Activated T-cell treated with anti-CD3 and anti-CD28 coated beads, Interleukin-2, amount 50 U/mL, for 4 hours (primary cell): ENCODE data around the gene IFT122. TPM values are rescaled to one million over a fixed set of nuclear protein-coding genes. Genes with fewer than 3 reads are reported as not detected.

Experiments
- ATAC-seq, 2 donors: fragments of 200-7000 bp; cut with Tn5 transposase; one replicate each; pipeline ENCODE4 v1.10.0; 2021
- DNase-seq: peaks from one replicate; pipeline ENCODE4 v3.0.0-alpha.2; 2020
- H3K27me3 Mint-ChIP-seq: one replicate; pipeline ENCODE4 v1.8.0; 2021; ENCODE audit warnings: low read depth, mixed read lengths
- H3K36me3 Mint-ChIP-seq: one replicate; pipeline ENCODE4 v1.8.0; 2022; ENCODE audit warnings: mixed read lengths; ENCODE audit not compliant: insufficient read depth
- H3K4me1 Mint-ChIP-seq: one replicate; pipeline ENCODE4 v1.8.0; 2021; ENCODE audit warnings: low read depth, mixed read lengths
- H3K4me3 Mint-ChIP-seq: one replicate; pipeline ENCODE4 v1.8.0; 2021; ENCODE audit warnings: mild to moderate bottlenecking, moderate library complexity, mixed read lengths
- H3K9me3 Mint-ChIP-seq: one replicate; pipeline ENCODE4 v1.8.0; 2021; ENCODE audit warnings: mixed read lengths
- total RNA-seq, 3 donors: library from RNA; stranded (reverse); gene quantifications; one replicate each; pipeline ENCODE4 v1.2.1, GENCODE V29; 2021

The IFT122 gene
- total RNA-seq, 3 donors from 2014 or later, result 8.7 to 9.7 (median 8.9) TPM

DNA sequence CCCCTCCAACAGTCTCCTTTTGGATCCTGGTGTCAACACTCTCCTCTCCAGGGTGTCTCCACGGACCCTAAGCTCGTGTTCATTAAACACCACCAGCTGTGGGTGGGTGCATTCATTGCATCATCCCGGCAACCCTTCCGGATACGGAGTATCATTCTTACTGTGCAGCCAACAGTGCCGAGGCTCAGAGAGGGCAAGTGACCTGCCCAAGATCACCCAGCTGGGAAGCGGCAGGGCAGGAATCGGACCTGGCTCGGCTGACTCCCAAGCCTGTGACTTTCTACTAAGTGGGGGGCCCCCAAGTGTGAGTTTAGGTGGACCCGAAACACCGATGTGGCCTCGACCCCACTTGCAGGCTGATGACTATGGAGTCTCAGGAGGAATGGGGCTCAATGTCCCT lies 123.3 kb downstream of the IFT122 start:
- Mint-ChIP-seq H3K27me3 (no peaks in the 10 kb centered on the region), H3K36me3 (no peaks in the 10 kb centered on the region), H3K9me3 (no peaks in the 10 kb centered on the region), H3K4me1 (peaks cover 4% of the 10 kb centered on the region), H3K4me3 (no peak overlapping the region)
- DNase-seq (no peak), ATAC-seq (no peak)

DNA sequence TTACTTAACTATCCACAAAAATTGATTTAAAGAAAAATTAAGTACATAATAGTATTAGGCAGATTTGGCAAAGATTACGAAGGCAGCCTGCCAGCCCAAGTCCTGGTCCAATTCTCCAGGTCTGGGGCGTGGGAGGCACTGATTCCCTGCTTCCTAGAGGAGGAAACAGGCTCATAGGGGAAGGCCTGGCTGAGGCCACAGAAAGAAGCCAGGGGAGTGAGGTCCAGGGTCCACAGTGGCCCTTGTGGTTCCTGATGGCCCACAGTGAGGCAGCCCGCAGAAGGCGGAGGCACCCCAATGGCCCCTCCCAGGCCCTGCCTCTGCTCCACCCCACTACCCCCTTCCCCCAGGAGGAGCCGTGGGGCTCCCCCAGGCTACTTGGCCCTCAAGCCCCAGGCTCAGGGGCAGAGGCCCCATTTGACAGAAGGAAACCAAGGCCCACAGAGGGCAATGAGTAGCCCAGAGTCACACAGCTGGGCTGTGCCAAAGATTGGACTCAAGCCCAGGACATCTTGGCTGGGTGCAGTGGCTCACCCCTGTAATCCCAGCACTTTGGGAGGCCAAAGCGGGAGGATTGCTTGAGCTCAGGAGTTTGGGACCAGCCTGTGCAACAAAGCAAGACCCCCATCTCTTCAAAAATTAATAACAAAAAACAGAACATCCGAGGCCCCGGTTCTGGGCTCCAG lies 124.0 kb downstream of the IFT122 start:
- no peaks in the 10 kb centered on the region for H3K36me3 Mint-ChIP-seq
- peaks cover 3% of the 10 kb centered on the region for H3K4me1 Mint-ChIP-seq
- ATAC-seq (no peak), DNase-seq (no peak)
- H3K9me3 Mint-ChIP-seq, result no peaks in the 10 kb centered on the region
- no peak overlapping the region for H3K4me3 Mint-ChIP-seq
- no peaks in the 10 kb centered on the region for H3K27me3 Mint-ChIP-seq

DNA sequence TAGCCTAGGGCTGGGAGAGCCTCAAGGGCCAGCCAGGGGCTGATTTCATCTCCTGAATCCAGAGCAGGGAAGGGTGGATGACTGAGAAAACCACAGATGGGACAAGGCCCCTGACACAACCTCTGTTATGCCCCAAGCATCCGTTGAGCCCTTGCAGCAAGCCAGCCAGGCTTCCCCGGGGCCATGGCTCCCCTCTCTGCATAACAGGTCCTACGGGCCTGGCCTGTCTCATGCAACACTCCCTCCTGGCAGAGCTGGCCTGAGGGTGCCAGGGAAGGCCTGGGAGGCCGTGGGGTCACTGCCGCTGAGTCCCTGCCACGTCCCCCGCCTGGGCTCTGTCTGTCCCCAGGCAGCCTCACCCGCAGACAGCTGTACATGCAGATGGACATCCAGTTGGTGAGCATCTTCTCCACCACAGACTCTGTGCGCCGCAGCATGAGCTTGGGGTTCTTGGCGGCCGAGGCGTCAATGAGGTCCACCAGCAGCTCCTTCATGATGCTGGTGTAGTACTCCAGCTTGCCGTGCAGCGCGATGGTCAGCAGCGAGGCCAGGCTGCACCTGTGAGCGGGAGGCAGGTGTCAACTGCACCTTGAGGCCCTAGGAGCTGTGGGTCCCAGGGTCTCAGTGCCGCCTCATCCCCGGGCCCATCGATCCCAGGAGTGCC lies 125.1 kb downstream of the IFT122 start:
- no peaks in the 10 kb centered on the region for H3K9me3 Mint-ChIP-seq
- H3K27me3 Mint-ChIP-seq, result no peaks in the 10 kb centered on the region
- peaks cover 3% of the 10 kb centered on the region for H3K4me1 Mint-ChIP-seq
- DNase-seq (no peak), ATAC-seq (no peak)
- H3K36me3 Mint-ChIP-seq, result no peaks in the 10 kb centered on the region
- H3K4me3 Mint-ChIP-seq, result no peak overlapping the region

DNA sequence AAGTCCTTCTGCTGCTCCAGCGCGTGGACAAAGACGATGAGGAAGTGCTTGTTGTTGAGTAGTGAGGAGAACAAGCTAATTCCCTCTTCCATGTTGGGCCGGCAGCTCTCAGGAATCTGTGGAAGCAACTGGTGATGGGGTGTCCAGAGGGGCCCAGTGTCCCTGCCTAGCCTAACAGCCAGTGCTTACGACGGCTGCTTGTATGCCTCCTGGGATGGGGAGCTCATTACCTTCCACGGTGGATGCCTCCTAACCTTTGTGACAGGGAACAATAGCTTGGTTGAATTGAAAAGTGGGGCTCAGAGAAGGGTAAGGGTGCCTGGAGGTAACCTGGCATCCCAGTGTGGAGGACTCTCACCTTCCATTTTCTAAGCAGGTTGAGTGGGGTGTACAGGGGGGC lies 125.9 kb downstream of the IFT122 start:
- Mint-ChIP-seq H3K36me3 (no peaks in the 10 kb centered on the region), H3K27me3 (no peaks in the 10 kb centered on the region), H3K4me3 (no peak overlapping the region), H3K4me1 (peaks cover 3% of the 10 kb centered on the region), H3K9me3 (no peaks in the 10 kb centered on the region)
- no peak for ATAC-seq
- DNase-seq, result no peak

DNA sequence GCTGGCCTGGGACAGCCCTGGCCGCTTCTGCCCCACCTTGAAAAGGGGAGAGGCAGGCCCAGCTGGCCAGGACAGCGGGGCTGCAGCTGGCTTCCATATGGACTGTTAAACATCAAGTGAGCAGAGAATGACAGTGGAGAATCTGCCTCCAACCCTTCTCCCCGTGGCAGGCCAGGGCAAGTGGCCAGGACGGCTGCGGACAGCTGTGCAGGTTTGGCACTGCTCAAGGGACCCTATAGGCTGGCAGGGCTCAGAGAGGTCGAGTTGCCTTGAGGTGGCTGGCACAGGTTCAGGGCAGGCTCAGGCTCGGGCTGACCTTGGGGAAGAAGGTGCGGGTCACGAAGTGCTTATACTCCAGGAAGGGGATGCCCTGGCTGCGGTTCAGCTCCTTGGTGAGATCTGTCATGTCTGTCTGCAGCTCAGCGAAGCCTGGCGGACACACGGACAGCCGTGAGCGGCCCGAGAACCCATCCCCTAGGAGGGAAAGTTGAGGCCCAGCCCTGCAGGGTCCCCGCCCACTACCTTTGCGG lies 127.2 kb downstream of the IFT122 start:
- DNase-seq (no peak), ATAC-seq (no peak)
- peaks cover 2% of the 10 kb centered on the region for H3K36me3 Mint-ChIP-seq
- H3K4me1 Mint-ChIP-seq, result peaks cover 3% of the 10 kb centered on the region
- H3K27me3 Mint-ChIP-seq, result no peaks in the 10 kb centered on the region
- H3K4me3 Mint-ChIP-seq, result no peak overlapping the region
- no peaks in the 10 kb centered on the region for H3K9me3 Mint-ChIP-seq

DNA sequence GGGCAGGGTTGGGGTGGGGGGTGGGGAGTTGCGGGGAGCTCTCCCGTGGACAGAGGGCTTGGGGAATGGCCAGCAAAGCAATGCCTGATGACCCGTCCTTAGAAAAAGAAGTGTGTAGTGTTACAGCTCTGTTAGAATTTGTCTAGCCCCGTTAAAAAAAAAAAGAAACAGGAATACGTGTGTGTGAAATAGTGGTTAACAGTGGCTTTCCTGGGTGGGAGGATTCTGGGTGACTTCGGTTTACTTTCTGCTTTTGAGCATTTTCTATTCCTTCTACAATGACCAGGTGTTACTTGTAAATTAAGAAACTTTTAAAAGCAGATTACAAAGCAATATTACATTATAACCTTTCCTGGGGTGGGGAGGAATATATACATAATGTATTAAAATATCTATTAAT lies 127.9 kb downstream of the IFT122 start:
- no peaks in the 10 kb centered on the region for H3K9me3 Mint-ChIP-seq
- H3K36me3 Mint-ChIP-seq, result peaks cover 2% of the 10 kb centered on the region
- peaks cover 3% of the 10 kb centered on the region for H3K4me1 Mint-ChIP-seq
- H3K4me3 Mint-ChIP-seq, result no peak overlapping the region
- ATAC-seq, result no peak
- DNase-seq, result no peak
- H3K27me3 Mint-ChIP-seq, result no peaks in the 10 kb centered on the region

DNA sequence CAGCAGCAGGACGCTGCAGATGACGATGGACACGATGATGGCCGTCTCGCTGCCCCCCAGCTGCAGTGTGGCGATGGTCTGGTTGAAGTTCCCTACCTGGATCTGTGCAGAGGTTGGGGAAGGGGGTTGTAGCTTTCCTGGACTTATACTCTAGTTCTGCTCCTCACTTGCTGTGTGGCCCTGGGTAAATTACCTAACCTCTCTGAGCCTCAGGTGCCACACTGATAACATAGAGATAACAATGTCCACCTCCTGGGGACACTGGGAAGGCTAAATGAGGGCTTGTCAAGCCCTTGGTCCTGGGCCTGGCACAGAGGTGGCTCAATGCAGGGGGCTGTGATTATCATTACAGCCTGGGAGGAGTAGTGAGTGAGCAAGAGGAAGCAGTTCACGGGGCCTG lies 129.8 kb downstream of the IFT122 start:
- Mint-ChIP-seq H3K4me3 (no peak overlapping the region), H3K9me3 (no peaks in the 10 kb centered on the region), H3K36me3 (peaks cover 2% of the 10 kb centered on the region), H3K27me3 (no peaks in the 10 kb centered on the region), H3K4me1 (peaks cover 5% of the 10 kb centered on the region)
- ATAC-seq, result no peak
- DNase-seq, result no peak

Other genes starting within 250 kb of the IFT122 start
- gene COPG1, start 190.6 kb upstream of the IFT122 start, total RNA-seq, result 100 to 1,000 TPM; 144 to 163 (median 151) TPM
- 10 to 100 TPM; 62.3 to 74.9 (median 68.6) TPM for gene HMCES, start 161.4 kb upstream of the IFT122 start, total RNA-seq
- gene EFCAB12, start 11.6 kb upstream of the IFT122 start, total RNA-seq, result under 1 TPM; 0.21 to 0.65 (median 0.33) TPM
- gene MBD4, start 276 bp upstream of the IFT122 start, total RNA-seq, result 10 to 100 TPM; 40.4 to 47.0 (median 45.3) TPM
- gene RHO, start 88.4 kb downstream of the IFT122 start, total RNA-seq, result not detected
- gene H1-8, start 103.0 kb downstream of the IFT122 start, total RNA-seq, result not detected
- gene PLXND1, start 166.5 kb downstream of the IFT122 start, total RNA-seq, result 1 to 10 TPM; 4.8 to 6.2 (median 6.1) TPM